Effector CD8-positive, alpha-beta T cell (primary cell): ENCODE results near the gene EMC1.
"Not testable (repeated sequence)": the region's sequence is repeated elsewhere in the genome, so short reads cannot be mapped to it uniquely, and the experiment has no call there.

ENCODE experiments used
- DNase-seq: peaks from one replicate; lab custom pipeline; 2025; lab: John Stamatoyannopoulos, UW

EMC1 gene

DNA sequence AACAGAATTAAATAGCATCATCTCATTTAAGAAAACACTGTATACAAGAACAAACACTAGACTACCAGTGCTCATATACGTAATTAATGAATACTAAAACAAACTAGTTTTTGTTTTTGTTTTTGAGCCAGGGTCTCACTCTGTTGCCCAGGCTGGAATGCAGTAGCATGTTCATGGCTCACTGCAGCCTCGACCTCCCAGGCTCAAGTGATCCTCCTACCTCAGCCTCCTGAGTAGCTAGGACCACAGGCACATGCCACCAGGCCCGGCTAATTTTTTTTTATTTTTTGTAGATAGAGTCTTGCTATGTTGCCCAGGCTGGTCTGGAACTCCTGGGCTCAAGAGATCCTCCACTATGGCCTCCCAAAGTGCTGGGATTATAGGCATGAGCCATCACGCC is 34.7 kb downstream of the EMC1 start:
- not testable (repeated sequence) for DNase-seq

DNA sequence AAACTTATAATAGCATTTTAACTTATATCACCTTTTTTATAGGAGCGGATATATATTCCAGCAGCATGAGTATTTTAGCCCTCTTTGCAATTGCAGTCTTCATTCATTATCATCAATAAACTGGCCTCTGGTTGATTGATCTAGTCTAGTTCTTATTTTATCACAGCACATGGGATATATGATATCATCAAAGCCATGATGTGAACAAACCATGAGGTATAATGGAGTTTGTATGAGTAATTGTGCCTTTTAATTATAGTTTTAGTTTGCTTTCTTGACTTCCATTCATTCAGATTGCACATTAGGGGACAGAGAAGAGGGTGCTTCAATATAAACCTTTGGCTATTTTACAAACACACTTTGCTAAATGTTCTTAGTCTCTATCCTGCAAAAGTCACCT is 37.7 kb downstream of the EMC1 start:
- DNase-seq: no peak

DNA sequence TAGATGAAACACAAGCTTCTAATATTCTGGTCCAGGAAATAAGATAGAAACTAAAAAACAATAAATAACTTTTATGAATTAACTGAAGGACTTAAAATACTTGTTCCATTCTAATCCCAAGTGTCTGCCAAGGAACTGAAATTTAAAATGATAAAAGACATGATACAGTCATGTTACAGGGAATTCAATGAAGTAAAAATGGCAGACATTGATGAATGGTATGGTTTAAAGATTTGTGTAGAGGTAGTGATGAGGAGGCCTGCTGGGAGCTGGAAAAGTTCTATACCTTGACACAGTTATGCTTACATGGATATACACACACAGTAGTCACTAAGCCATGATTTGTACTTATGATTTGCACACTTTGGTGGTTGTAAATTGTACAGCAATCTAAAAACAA is 39.2 kb downstream of the EMC1 start:
- DNase-seq: no peak

DNA sequence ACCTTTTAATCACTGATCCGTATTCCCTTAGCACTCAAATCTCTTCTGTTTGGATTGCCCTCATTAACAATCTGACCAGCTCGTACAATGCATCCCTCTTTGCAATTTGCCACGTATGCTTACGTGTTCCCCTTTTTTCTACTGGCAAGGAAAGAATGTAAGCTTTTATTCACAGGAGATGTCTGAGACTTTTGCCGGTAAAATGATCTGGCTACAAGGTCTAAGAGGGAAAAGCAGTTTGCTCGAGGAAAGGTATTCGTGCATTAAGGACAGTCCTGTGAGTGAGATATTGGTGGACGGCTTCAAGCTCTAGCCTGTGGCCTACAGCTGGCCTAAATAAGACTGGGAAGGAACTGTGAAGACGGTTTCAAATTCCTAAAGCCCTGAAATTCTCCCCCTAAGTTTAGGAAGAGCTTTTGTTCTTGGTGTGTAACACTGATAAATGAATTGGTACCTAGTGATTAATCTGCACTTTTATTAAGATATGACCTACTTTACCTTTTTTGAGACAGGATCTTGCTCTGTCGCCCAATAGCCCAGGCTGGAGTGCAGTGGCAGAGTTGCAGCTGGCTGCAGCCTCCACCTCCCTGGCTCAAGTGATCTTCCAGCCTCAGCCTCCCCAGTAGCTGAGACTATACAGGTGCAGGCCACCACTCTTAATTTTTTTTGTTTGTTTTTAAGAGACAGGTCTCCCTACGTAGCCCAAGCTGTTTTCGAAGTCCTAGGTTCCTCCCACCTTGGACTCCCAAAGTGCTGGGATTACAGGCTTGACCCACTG is 40.4 kb downstream of the EMC1 start:
- DNase-seq: no peak

DNA sequence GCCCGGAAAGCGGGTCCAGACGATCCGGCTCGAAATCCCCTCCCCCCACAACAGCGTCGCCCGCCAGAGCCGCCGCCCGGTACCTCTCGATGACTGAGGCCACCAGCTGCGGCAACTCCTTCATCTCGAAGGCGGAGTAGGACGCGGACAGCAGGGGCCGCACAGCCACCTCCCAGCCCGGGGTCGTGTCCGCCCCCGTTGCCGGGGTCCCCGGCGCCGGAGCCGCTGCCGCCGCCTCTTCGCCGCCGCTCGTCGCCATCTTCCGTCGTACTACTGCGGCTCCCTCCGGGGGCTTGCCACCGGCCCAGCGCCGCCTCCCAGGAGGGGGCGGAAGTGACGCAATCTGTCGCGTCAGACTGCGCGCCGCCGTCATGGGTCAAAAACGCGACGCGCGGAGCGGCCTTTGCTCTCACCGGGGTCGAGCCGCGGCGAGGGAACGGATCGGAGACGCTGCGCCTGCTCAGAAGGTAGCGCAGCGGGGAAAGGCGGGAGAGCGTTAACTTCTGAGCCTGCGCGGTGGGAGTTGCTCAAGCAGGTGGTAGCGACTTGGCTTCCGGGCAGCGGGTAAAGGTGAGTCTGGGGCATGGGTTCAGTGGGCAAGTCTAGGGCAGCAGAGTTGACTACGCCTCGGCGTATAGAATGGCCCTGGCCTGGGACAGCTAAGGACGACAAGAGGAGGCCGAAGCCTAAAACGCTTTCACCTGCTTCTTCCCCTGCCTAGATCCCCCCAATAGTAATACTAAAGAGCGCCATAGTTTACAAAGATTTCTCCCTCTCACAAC is 41.1 kb downstream of the EMC1 start, which contains the start of gene UBR4:
UBR4 (minus strand) TSS at position 277 of the 782 bp plus-strand sequence; CDS start at position 259, 18 bp downstream.
- DNase-seq: peak; percentile 95

DNA sequence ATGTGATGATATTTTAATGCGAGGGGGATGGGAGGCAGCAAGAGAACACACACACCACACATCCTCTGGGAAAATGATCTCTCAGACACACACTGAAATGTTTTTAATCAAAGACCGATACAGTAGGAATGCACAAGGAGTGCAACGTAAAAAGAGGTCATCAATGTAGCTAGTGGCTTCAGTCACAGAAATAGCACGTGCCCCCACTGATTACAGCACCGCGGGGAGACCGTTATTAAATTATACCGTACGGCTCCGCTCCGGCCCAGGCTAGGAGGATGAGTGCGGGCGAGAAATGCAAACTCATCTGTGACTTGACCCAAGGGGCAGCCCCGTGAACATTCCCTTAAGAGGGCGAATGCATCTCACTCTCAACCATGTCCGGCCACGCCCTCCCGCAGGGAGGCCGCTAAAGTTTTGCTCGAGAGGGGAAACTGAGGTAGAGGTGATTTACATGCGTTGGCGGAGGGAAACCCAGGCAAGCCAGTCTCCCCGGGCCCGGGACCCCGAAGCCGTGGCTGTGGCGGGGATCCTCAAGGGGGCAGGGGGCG is 41.8 kb downstream of the EMC1 start:
- DNase-seq: peak; percentile 33

DNA sequence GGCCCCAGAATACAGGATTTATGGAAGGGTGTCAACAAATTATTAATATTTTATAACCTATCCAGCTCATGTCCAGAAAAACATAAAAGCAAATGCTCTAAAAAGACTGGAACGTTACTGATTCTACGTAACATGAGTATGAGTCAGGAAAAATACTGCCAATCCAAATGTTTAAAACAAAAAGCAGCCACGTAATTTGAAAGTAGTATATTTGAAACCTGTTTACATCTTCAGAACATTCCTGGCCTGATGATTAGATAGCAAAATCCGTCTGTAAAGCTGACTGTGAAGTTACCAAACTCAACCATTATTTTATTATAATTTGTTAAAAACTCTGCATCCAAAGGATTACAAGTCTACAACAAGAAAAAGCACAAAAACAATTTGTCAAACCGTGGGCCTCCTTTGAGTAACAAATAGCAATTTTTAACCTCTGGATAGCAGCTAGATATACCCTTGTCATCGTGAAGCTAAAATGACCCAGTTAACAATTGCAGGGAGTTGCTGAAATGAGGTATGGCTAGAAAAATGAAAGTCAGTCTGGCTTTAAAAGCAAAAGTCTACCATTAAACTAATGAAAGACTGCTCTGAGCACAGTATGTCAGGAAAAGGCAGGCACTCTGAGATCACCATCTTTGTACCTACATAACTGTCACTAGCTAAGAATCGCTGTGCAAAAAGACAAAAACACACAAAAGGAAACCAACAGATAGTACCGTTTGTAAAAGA is 42.5 kb downstream of the EMC1 start:
- no peak for DNase-seq

DNA sequence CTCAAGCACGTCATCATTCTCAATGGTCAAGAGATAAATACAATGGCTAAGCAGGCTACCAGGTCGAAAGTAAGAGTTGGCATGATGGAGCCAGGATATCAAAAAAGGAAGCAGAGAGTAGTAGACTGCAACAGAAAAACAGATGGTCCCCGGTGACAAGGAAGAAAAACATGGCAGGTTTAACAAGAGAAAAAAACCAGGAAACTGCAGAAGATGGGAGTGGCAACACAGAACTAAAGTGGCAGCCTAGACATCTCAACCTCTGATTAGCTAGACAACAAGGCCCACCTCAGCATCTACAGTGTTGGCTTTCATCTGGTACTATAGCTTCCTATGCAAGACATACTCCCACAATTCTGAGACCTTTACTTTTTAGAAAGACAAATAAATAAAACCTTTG is 44.4 kb downstream of the EMC1 start:
- no peak for DNase-seq

DNA sequence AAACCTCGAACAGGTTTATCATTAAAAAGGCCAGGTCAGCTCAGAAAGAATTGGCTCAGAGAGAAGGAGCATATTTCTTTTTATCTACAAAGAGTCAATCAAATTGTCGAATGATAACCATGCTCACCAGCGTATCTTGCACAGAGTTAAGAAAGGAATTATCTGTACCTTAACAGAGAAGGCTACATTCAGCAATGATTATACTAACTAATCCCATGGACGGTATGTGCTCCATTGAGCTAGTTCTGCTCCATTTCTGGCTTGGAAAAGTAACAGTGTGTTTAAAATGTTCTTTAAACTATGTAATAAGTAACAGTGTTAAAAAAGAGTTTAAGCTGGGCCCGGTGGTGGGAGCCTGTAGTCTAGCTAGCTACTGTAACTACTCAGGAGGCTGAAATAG is 45.5 kb downstream of the EMC1 start:
- DNase-seq: no peak

DNA sequence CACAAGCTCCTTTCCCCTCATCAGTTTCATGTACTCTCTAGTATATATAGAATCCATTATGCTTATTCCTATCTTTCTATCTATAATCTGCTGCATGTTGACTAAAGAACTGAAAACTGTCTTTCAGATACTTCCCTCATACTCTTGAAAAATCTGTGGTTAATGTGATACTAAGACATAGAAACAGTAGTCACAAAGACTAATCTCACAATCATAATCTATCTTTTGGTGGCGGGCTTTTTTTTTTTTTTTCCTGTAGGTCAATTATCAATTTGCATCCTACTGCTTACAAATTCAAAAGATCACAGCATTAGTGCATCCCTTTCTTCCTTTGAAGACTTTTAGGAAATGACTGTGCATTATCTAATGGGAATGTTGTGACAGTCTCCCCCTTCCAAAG is 45.9 kb downstream of the EMC1 start:
- DNase-seq: no peak

DNA sequence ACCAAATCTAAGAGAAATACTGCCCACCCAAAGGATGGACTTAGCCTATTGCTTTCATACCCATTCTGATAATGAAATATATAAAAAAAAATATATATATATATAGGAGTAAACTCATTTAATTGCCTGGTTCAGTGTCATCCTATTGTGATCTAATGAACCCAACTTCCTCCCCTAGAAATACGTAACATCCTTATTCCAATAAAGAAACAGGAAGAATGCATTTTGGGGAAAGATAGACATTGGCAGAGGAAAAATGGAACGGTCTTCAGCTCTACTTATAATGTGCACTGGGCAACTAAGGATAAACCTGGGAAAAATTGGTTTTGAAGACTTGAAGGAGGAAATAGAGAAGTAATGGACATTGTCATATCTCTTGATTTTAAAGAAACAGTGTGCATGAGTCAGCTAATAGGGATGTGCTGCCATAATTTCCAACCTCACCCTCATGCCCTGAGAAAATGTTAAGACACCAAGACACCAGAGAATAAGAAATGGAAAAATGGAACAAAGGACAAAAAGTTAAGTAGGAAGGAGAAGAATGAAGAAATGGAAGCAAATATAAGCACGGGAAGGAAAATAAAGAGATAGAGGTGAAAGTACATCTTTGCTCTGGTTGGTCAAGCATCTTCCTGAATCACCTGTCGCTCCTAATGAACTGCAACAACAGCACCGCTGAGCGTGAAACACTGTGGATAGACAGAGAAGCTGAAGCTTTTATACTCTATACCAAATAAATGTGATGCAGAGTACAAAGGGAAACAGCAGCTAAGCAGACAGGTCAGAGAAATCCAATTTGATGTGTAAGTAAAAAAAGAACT is 46.7 kb downstream of the EMC1 start:
- no peak for DNase-seq

DNA sequence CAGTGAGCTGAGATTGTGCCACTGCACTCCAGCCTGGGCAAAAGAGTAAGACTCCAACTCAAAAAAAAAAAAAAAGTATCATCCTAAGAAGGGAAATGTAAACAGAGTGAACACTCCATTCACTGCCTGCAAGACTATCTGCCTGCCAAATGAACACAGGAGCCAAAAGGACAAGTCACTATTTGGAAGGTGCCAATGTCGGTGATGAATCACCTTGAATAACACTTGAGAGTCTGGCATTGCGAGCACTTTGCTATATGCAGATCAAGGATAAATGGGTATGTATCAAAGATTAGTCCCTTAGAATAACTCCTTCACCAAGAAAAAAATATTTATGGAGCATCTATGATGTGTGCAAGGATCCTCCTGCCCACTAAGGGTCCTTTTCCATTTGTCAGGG is 47.9 kb downstream of the EMC1 start:
- no peak for DNase-seq

DNA sequence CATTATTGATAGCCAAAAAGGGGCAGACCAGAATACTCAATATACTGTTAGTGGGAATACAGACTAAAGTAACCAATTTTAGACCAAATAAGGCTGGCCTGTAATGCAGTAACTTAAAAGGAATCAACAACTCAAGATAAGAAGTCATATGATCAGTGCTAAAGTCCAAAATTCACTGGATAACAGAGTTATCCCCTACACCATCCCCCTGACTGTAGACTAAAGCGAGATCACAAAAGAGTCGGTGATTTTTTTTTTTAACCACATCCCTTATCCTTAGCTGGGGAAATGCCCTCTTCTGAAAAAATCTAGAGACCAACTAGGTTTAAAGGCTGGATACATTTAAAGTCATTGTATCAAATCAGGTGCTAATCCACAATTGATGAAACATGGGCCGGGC is 48.9 kb downstream of the EMC1 start:
- DNase-seq: no peak

DNA sequence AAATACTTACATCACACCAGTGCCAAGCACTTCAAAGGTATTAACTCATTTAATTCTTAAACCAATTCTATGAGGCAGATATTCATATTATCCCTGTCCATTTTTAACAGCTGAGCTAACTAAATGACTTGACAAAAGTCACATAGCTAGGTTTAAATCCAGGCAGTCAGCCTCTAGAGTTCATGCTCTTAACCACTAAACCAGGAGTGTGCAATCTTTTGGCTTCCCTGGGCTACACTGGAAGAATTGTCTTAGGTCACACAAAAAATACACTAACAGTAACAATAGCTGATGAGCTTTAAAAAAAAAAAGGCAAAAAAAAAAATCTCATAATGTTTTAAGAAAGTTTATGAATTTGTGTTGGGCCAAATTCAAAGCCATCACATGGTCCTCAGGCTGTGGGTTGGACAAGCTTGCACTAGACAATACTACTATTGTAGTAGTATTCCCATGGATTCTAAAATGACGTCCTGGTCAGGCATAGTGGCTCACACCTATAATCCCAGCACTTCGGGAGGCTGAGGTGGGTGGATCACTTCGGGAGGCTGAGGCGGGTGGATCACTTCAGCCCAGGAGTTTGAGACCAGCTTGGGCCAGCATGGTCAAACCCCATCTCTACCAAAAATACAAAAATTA is 51.2 kb downstream of the EMC1 start:
- DNase-seq: no peak

DNA sequence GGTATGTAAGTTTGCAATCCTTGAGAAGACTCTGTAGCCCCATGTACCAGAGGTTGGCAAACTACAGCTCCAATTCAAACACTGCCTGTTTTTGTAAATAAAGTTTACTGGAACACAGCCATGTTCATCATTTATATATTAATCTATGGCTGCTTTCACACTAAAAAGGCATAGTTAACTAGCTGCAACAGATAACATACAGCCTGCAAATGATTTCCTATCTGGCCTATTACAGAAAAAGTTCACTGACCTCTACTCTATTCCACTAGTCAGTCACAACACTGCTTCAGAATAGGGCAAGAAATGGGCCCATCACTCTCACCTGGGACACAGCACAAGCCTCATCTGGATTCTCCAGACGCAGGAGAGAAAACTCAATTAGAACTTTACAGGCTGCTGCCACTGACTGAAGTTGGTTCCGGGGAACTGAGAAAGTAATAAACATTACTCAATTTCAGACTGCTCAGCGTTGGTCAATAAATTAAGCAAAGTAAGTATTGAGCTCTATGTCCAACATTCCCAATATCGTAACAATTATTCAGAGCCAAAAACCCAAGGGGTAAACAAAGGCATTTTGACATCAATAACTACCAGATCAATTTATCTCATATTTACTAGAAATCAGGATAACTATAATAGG is 51.9 kb downstream of the EMC1 start:
- no peak for DNase-seq

DNA sequence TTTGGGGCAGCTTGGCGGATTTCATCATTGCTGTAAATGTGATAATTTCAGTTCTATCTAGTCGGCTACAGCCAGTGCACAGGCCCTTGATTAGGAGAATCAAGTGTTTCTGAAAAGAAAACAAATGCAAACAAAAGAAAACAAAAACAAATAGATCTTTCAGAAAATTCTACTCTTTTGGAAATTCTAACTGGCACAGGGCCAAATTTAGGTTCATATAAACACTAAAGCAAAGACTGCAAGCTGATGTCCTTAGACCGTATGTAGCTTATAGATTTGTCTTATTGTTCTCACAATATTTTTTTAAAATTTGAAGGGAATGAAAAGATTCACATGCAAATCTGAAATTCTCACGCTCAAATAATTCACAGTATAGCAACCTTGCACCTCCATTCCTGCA is 52.5 kb downstream of the EMC1 start:
- DNase-seq: no peak

DNA sequence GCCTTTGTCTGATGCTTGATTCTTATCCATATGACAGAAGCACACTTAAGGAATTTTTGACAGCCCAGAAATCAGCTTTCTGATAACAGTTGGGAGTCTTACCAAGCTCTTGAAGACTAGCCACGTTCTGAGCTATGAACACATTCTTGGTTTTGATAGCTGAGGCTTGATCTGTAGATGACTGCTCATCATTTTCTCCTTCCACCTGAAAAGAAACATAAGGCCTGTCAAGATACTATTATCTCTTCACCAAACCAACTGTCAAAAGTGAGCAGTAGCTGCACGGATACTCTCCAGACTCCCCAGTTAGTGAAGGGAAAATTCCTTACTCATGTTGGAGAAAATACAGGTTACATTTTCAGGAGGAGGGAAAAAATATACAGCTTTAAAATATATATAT is 53.5 kb downstream of the EMC1 start:
- DNase-seq: no peak

DNA sequence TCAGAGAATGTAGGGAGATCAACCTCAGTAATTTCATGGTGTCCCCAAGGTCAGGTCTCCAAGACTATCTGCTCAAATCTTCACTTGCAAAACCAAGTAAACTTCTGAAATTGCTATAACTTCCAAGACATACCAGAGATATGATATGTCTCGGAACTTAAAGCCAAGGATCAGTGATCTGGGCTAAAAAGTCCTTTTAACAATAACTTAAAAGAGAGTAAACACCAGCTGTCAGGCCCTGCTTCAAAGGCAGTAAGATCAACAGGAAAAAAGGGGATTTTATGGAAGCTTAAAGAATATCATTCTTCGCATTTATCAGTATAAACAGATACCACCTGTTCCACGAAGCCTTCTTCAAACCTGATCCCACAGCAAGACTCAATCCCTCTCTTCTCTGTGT is 55.0 kb downstream of the EMC1 start:
- no peak for DNase-seq

DNA sequence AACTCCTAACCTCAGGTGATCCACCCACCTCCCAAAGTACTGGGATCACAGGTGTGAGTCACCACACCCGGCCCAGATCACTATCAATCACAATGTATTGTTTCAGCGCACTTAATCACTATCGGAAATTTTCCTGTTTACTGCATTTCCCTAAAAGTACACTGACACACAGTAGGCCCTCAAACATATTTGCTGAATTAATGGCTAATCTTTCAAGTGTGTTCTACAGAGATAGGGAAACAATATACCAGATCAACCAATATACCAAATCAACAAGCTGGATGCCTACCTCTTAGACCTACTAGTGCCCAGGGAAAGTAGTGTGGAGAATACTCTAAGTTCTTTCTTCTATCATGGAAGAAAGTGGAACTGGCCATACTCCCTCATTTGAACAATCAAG is 58.3 kb downstream of the EMC1 start:
- DNase-seq: no peak

DNA sequence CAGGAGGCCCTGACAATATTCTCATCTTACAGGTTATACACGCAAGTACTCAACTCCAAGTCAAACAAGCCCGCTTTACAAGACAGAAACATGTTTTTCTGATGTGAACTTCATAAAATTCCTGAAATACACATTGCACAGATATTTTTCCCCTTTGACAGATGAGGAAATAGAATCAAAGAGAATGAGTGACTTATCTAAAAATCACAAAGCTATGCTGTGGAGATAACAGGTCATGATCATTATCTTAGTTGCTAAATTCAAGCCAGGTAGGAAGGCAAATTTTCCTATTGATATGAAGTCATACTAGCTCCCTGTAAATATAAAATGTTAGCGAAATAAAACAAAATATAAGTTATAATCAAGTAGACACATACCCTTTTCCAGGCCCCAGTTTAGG is 59.5 kb downstream of the EMC1 start:
- DNase-seq: no peak

DNA sequence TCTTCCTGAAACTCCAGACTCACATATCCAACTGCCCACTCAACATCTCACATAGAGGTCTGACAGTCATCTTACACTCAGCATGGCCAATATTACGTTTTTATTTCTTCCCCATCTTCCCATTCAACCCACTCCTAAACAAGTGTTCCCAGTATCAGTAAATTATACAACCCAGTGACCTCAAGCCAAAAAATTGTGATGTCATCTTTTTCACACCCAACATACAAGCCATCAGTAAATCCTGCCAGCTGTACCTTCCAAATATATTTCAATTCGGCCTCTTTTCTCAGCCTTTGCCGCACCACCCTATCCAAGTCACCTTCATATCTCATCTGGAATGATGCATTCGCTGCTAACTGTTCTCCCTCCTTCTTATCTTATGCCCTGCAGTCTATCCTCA is 60.9 kb downstream of the EMC1 start:
- DNase-seq: no peak
